Neural progenitor cell (in vitro differentiated cells): Measurements from ENCODE around the gene TMEM108. TPM values are rescaled to one million over a fixed set of nuclear protein-coding genes. Genes with fewer than 3 reads are reported as not detected.

ENCODE experiments used
- DNase-seq: peaks from one replicate; pipeline ENCODE4 v3.0.0-alpha.2; 2016; ENCODE audit warnings: low spot score
- H2AFZ ChIP-seq: fragments of 200-600 bp; sonication (generic); replicated peaks from 2 replicates; pipeline ENCODE4 v1.6.1; 2016; ENCODE audit warnings: antibody characterized with exemption
- H3F3A ChIP-seq: fragments of 200-600 bp; sonication (generic); 2 replicates; pipeline ENCODE4 v1.6.1; 2016; ENCODE audit warnings: antibody characterized with exemption, low read depth
- H3K27ac ChIP-seq: fragments of 200-600 bp; sonication (generic); 2 replicates; pipeline ENCODE4 v1.5.1; 2016; ENCODE audit warnings: mild to moderate bottlenecking
- H3K27me3 ChIP-seq: fragments of 200-600 bp; sonication (generic); 2 replicates; pipeline ENCODE4 v1.6.1; 2016; ENCODE audit warnings: mild to moderate bottlenecking, moderate library complexity
- H3K36me3 ChIP-seq: fragments of 200-600 bp; sonication (generic); 2 replicates; pipeline ENCODE4 v1.5.1; 2016
- H3K4me1 ChIP-seq: fragments of 200-600 bp; sonication (generic); 2 replicates; pipeline ENCODE4 v1.6.1; 2016; ENCODE audit warnings: mixed run types
- H3K4me2 ChIP-seq: fragments of 200-600 bp; sonication (generic); 2 replicates; pipeline ENCODE4 v1.6.1; 2016
- H3K4me3 ChIP-seq: fragments of 200-600 bp; sonication (generic); 2 replicates; pipeline ENCODE4 v1.5.1; 2016
- H3K79me2 ChIP-seq: fragments of 200-600 bp; sonication (generic); 2 replicates; pipeline ENCODE4 v1.6.1; 2016; ENCODE audit warnings: low read depth
- H3K9ac ChIP-seq: fragments of 200-600 bp; sonication (generic); 2 replicates; pipeline ENCODE4 v1.6.1; 2016
- H3K9me3 ChIP-seq: fragments of 200-600 bp; sonication (generic); 2 replicates; pipeline ENCODE4 v1.5.1; 2016; ENCODE audit warnings: low read depth
- H4K20me1 ChIP-seq: fragments of 200-600 bp; sonication (generic); 2 replicates; pipeline ENCODE4 v1.6.1; 2016; ENCODE audit warnings: low read depth
- H3K27ac Mint-ChIP-seq: 3 replicates; pipeline ENCODE4 v1.8.0; 2021; ENCODE audit warnings: mixed read lengths
- H3K27me3 Mint-ChIP-seq: 2 replicates; pipeline ENCODE4 v1.8.0; 2022; ENCODE audit warnings: low read depth, mild to moderate bottlenecking, inconsistent platforms, moderate library complexity, mixed read lengths; ENCODE audit not compliant: insufficient read depth
- H3K36me3 Mint-ChIP-seq: 3 replicates; pipeline ENCODE4 v1.8.0; 2021; ENCODE audit warnings: mixed read lengths
- H3K4me1 Mint-ChIP-seq: 3 replicates; pipeline ENCODE4 v1.8.0; 2021; ENCODE audit warnings: mixed read lengths
- H3K4me3 Mint-ChIP-seq: 3 replicates; pipeline ENCODE4 v1.8.0; 2021; ENCODE audit warnings: mild to moderate bottlenecking, moderate library complexity, mixed read lengths
- H3K9me3 Mint-ChIP-seq: 3 replicates; pipeline ENCODE4 v1.8.0; 2020; ENCODE audit warnings: mixed read lengths
- CTCF ChIP-seq: fragments of 200-600 bp; sonication (generic); IDR thresholded peaks from 2 replicates; pipeline ENCODE4 v1.5.1; 2017; ENCODE audit warnings: antibody characterized with exemption, mild to moderate bottlenecking
- EZH2 ChIP-seq: fragments of 200-600 bp; sonication (generic); IDR thresholded peaks from 2 replicates; pipeline ENCODE4 v1.6.1; 2017; ENCODE audit warnings: antibody characterized with exemption, mild to moderate bottlenecking, moderate library complexity
- EZH2phosphoT487 ChIP-seq: fragments of 200-600 bp; sonication (generic); IDR thresholded peaks from 2 replicates; pipeline ENCODE4 v1.6.1; 2017; ENCODE audit warnings: antibody characterized with exemption
- total RNA-seq: library from RNA; depleted of rRNA; stranded (reverse); fragments of >200 nt; gene quantifications from 2 replicates; pipeline ENCODE4 v1.2.3, GENCODE V29; 2015; ENCODE audit warnings: low replicate concordance

Gene TMEM108
- total RNA-seq, 1 donor from 2014 or later: 4.8 TPM

DNA sequence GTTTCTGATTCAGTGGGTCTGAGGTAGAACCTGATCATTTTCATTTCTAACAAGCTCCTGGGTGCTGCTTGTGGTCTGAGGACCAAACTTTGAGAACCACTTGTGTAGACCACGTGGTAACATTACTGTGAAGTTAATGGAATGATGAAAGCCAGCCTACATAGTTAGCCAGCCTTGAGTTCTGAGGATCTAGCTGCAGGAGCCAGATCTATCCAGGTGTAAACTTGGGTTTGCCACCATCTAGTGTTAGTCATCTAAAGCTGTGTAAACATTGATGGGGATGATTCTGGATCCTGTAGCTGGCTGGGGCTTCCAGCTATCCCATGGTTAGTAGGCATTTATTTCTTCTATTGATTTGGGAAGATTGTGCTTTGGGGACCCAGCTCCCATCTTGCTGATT, 170.0 kb downstream of the TMEM108 start:
- no peak overlapping the region for H3K27ac ChIP-seq
- H3K4me1 Mint-ChIP-seq: peaks cover 15% of the 10 kb centered on the region
- peaks cover 14% of the 10 kb centered on the region for H3F3A ChIP-seq
- H2AFZ ChIP-seq: no peak overlapping the region
- H3K9ac ChIP-seq: no peak overlapping the region
- peaks cover 14% of the 10 kb centered on the region for H3K9me3 Mint-ChIP-seq
- peaks cover 2% of the 10 kb centered on the region for H3K27me3 Mint-ChIP-seq
- no peaks in the 10 kb centered on the region for H3K36me3 ChIP-seq
- no peak overlapping the region for H3K4me3 Mint-ChIP-seq
- no peaks in the 10 kb centered on the region for H3K27me3 ChIP-seq
- H3K4me3 ChIP-seq: no peak overlapping the region
- no peak for TF ChIP-seq EZH2
- TF ChIP-seq EZH2phosphoT487: no peak
- TF ChIP-seq CTCF: no peak
- no peak overlapping the region for H3K4me2 ChIP-seq
- no peaks in the 10 kb centered on the region for H4K20me1 ChIP-seq
- peaks cover 2% of the 10 kb centered on the region for H3K36me3 Mint-ChIP-seq
- peaks cover 19% of the 10 kb centered on the region for H3K4me1 ChIP-seq
- H3K27ac Mint-ChIP-seq: no peak overlapping the region
- H3K79me2 ChIP-seq: no peaks in the 10 kb centered on the region
- DNase-seq: no peak
- H3K9me3 ChIP-seq: no peaks in the 10 kb centered on the region

- peak; percentile 4 for DNase-seq
- no peaks in the 10 kb centered on the region for H3K9me3 ChIP-seq
- H3K27ac ChIP-seq: no peak overlapping the region
- H3K27me3 Mint-ChIP-seq: peaks cover 2% of the 10 kb centered on the region
- no peak overlapping the region for H3K4me3 Mint-ChIP-seq
- H3K4me1 Mint-ChIP-seq: peaks cover 15% of the 10 kb centered on the region
- H2AFZ ChIP-seq: no peak overlapping the region
- no peaks in the 10 kb centered on the region for H4K20me1 ChIP-seq
- H3K79me2 ChIP-seq: no peaks in the 10 kb centered on the region
- H3K4me2 ChIP-seq: no peak overlapping the region
- H3K4me3 ChIP-seq: no peak overlapping the region
- no peaks in the 10 kb centered on the region for H3K36me3 ChIP-seq
- peaks cover 23% of the 10 kb centered on the region for H3K4me1 ChIP-seq
- H3K9ac ChIP-seq: no peak overlapping the region
- peaks cover 4% of the 10 kb centered on the region for H3K9me3 Mint-ChIP-seq
- no peaks in the 10 kb centered on the region for H3K36me3 Mint-ChIP-seq
- TF ChIP-seq CTCF (no peak), EZH2 (no peak), EZH2phosphoT487 (no peak)
- peaks cover 14% of the 10 kb centered on the region for H3F3A ChIP-seq
- H3K27me3 ChIP-seq: no peaks in the 10 kb centered on the region
- no peak overlapping the region for H3K27ac Mint-ChIP-seq
Measured at GRCh38 chr3:133209871-133210550, 171.8 kb downstream of the TMEM108 start.

GRCh38 chr3:133210656-133211055, 172.5 kb downstream of the TMEM108 start:
- H3K4me3 ChIP-seq: no peak overlapping the region
- no peak overlapping the region for H2AFZ ChIP-seq
- H3K9ac ChIP-seq: no peak overlapping the region
- H3K27me3 ChIP-seq: no peaks in the 10 kb centered on the region
- Mint-ChIP-seq H3K4me3 (no peak overlapping the region), H3K9me3 (peaks cover 2% of the 10 kb centered on the region), H3K27me3 (peaks cover 2% of the 10 kb centered on the region), H3K36me3 (no peaks in the 10 kb centered on the region), H3K27ac (no peak overlapping the region), H3K4me1 (peaks cover 15% of the 10 kb centered on the region)
- H3K27ac ChIP-seq: no peak overlapping the region
- H3F3A ChIP-seq: peaks cover 14% of the 10 kb centered on the region
- no peak for DNase-seq
- peaks cover 23% of the 10 kb centered on the region for H3K4me1 ChIP-seq
- TF ChIP-seq CTCF (no peak), EZH2 (no peak), EZH2phosphoT487 (no peak)
- H3K4me2 ChIP-seq: no peak overlapping the region
- H3K36me3 ChIP-seq: no peaks in the 10 kb centered on the region
- H3K9me3 ChIP-seq: no peaks in the 10 kb centered on the region
- H4K20me1 ChIP-seq: no peaks in the 10 kb centered on the region
- no peaks in the 10 kb centered on the region for H3K79me2 ChIP-seq
